GM06990 (cell line): ENCODE measurements around the gene PRR15.

Source experiments
- DNase-seq: peaks from one replicate; pipeline ENCODE4 v3.0.0-alpha.2; 2011; ENCODE audit not compliant: insufficient read length; ENCODE audit errors: extremely low read depth
- H3K27me3 ChIP-seq: replicated peaks from 2 replicates; pipeline ENCODE4 v1.6.0; 2011; ENCODE audit warnings: low read length; ENCODE audit not compliant: control insufficient read depth, insufficient read depth
- H3K36me3 ChIP-seq: 2 replicates; pipeline ENCODE4 v1.5.1; 2011; ENCODE audit warnings: low read length; ENCODE audit not compliant: control insufficient read depth, insufficient read depth
- H3K4me3 ChIP-seq: replicated peaks from 2 replicates; pipeline ENCODE4 v1.5.1; 2011; ENCODE audit warnings: low read depth, mild to moderate bottlenecking, control low read depth, low read length
- CTCF ChIP-seq: IDR thresholded peaks from 2 replicates; pipeline ENCODE4 v1.5.1; 2011; ENCODE audit warnings: low read length, control low read depth, mild to moderate bottlenecking, inconsistent platforms; ENCODE audit not compliant: insufficient read depth, poor library complexity, severe bottlenecking

The PRR15 gene

DNA sequence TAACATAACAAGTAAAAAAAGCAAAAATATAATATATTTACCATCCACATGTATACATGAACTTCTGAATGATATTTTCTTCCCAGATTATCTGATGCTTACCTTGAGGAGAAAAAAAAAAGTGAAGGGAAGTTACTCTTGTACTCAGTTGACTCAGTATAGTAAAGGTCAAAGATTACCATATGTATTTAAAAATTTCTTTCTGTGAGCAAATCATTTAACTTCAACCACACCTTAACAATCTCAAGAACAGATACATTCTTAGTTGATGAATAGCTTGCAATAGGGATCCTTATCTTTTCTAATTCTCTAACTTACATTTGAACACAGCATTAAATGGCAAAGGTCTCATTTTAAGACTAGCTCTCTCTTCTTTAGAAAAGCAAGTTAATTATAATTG is 29.8 kb downstream of the PRR15 start:
- no peak for TF ChIP-seq CTCF
- Histone ChIP-seq H3K4me3 (no peak overlapping the region), H3K27me3 (no peaks in the 10 kb centered on the region; the same call in 1 of the 2 replicates), H3K36me3 (no peaks in the 10 kb centered on the region)
- DNase-seq: no peak

DNA sequence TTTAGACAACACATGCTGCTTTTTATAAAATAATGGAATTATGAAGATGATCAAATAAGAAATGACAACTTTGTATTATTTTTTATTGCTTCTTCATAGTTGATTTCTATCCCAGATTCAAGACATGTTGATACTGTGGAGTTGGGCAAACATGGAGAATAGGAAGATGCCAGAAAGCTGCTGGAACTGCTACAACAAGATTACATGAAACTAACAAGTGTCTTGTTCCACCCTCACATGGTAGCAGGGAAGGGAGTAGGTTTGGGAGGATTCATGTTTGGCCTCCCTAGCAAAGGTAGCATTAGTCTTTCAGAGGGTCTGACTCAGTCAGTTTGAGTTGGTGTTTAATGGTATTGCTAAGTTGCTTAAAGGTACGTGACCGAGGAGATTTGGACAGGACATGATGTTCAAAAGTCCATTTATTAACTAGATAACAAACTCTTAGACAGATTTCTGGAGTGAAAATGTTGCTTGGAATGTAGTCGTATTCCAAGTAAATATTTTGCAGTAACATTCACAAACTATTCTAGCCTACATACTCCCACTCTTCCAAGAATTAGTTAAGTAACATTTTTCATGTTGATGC is 33.1 kb downstream of the PRR15 start:
- no peak for DNase-seq
- Histone ChIP-seq H3K4me3 (no peak overlapping the region), H3K36me3 (no peaks in the 10 kb centered on the region), H3K27me3 (no peaks in the 10 kb centered on the region; the same call in 1 of the 2 replicates)
- no peak for TF ChIP-seq CTCF

- Histone ChIP-seq H3K27me3 (no peaks in the 10 kb centered on the region; the same call in 1 of the 2 replicates), H3K36me3 (no peaks in the 10 kb centered on the region), H3K4me3 (no peak overlapping the region)
- DNase-seq: no peak
- no peak for TF ChIP-seq CTCF
Measured at GRCh38 chr7:29597266-29597665, 33.6 kb downstream of the PRR15 start.

DNA sequence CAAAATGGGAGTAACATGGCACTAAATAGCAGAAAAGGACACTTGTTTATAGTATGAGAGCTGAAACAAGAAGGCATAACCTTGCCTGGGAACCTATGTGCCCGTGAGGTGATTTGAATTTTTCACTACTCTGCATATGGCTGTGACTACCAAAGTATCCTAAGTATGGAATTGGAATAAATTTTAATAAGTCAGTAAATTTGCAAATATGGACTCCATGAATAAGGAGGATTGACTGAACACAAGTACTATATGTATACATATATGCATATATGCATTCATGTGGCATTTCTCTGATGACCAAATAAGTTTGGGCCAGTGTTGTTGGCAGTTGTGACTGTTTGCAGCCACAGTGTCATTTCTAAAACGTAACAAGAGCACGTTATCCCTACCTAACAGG is 34.5 kb downstream of the PRR15 start:
- no peaks in the 10 kb centered on the region for H3K27me3 ChIP-seq
- TF ChIP-seq CTCF: no peak
- DNase-seq: no peak
- H3K4me3 ChIP-seq: no peak overlapping the region
- no peaks in the 10 kb centered on the region for H3K36me3 ChIP-seq

GRCh38 chr7:29598613-29599012 is 35.0 kb downstream of the PRR15 start:
- no peaks in the 10 kb centered on the region for H3K36me3 ChIP-seq
- no peak for DNase-seq
- H3K4me3 ChIP-seq: no peak overlapping the region
- no peak for TF ChIP-seq CTCF
- H3K27me3 ChIP-seq: no peaks in the 10 kb centered on the region

GRCh38 chr7:29599026-29599425 is 35.4 kb downstream of the PRR15 start:
- Histone ChIP-seq H3K36me3 (no peaks in the 10 kb centered on the region), H3K27me3 (no peaks in the 10 kb centered on the region), H3K4me3 (no peak overlapping the region)
- TF ChIP-seq CTCF: no peak
- DNase-seq: no peak
